A673 (cell line): ENCODE results near the gene OR5AU1.

Experiments
- EZH2 ChIP-seq: fragments of 200-600 bp; sonication (generic); IDR thresholded peaks from 2 replicates; pipeline ENCODE4 v1.6.1; 2017; ENCODE audit warnings: borderline replicate concordance, low read depth, mild to moderate bottlenecking, mixed read lengths, antibody characterized with exemption, low read length; ENCODE audit not compliant: poor library complexity, severe bottlenecking
- TF ChIP-seq, protein P1 (sequence below): fragments of 300-800, 200-600 bp; sonication (generic); conservative IDR thresholded peaks from 2 replicates; pipeline ENCODE4 v1.5.1; 2017; ENCODE audit warnings: low read depth, mild to moderate bottlenecking, antibody characterized with exemption, low read length, moderate library complexity, mixed read lengths

DNA sequence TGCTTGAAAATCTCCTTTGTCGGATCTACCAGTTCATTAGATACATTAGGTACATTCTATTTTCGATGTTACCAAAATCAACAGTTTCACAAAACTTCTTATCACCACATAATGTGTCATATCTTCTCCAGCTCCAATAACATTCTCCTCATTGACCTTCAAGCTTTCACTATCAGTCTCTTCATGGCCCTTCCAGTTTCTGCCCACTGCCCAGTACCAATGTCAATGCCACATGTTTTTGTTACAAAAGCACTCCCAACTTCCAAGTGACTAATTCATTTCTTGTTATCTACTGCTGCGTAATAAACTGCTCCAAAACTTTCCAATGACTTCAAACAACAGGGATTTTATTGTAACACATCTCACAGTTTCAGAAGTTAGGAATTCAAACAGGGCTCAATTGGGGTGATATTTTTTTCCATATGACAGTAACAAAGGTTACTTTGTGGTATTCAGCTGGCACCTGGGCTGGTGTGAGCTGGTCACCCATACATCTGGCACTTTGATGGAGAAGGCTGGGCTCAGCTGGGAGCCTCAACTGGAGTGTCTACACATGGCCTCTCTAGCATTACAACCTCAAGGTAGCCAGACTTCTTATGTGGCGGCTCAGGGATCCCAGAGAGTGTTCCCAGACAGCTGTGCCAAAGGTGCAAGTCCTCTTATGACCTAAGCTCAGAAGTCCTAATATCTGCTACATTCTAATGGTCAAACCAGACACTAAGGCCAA is 6.1 kb downstream of the OR5AU1 start:
- TF ChIP-seq, protein P1, sequence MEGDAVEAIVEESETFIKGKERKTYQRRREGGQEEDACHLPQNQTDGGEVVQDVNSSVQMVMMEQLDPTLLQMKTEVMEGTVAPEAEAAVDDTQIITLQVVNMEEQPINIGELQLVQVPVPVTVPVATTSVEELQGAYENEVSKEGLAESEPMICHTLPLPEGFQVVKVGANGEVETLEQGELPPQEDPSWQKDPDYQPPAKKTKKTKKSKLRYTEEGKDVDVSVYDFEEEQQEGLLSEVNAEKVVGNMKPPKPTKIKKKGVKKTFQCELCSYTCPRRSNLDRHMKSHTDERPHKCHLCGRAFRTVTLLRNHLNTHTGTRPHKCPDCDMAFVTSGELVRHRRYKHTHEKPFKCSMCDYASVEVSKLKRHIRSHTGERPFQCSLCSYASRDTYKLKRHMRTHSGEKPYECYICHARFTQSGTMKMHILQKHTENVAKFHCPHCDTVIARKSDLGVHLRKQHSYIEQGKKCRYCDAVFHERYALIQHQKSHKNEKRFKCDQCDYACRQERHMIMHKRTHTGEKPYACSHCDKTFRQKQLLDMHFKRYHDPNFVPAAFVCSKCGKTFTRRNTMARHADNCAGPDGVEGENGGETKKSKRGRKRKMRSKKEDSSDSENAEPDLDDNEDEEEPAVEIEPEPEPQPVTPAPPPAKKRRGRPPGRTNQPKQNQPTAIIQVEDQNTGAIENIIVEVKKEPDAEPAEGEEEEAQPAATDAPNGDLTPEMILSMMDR, result no peak
- TF ChIP-seq EZH2, result no peak
